Mucosa of descending colon (tissue), 3 donors: ENCODE measurements around the gene TEAD3. TPM values are rescaled to one million over a fixed set of nuclear protein-coding genes. Genes with fewer than 3 reads are reported as not detected.
"Not testable (repeated sequence)": the region's sequence is repeated elsewhere in the genome, so short reads cannot be mapped to it uniquely, and the experiment has no call there.

ENCODE experiments used
- ATAC-seq: fragments of 200-7000 bp; cut with Tn5 transposase; one replicate; pipeline ENCODE4 v1.9.1; 2020; ENCODE audit warnings: mild to moderate bottlenecking, moderate library complexity
- DNase-seq, 3 donors: peaks; one replicate each; pipeline ENCODE4 v3.0.0-alpha.2; 2020
- H3K36me3 ChIP-seq: fragments of 200-600 bp; one replicate; pipeline ENCODE4 v1.8.0; 2021; ENCODE audit warnings: low read depth, mild to moderate bottlenecking
- H3K4me1 ChIP-seq: fragments of 200-600 bp; one replicate; pipeline ENCODE4 v1.8.0; 2021; ENCODE audit warnings: low read depth, mild to moderate bottlenecking
- H3K4me3 ChIP-seq: fragments of 200-600 bp; one replicate; pipeline ENCODE4 v1.8.0; 2021; ENCODE audit warnings: mild to moderate bottlenecking
- H3K9me3 ChIP-seq: fragments of 200-600 bp; one replicate; pipeline ENCODE4 v1.8.0; 2021; ENCODE audit warnings: mild to moderate bottlenecking
- CTCF ChIP-seq: fragments of 200-600 bp; IDR thresholded peaks from one replicate; pipeline ENCODE4 v1.8.0; 2022; ENCODE audit warnings: antibody characterized with exemption, mild to moderate bottlenecking
- intact Hi-C, 2 donors: fragments of 100-400 bp; cut with DNase I in 1 of 2; cut with micrococcal nuclease in 1 of 2; formaldehyde crosslinking; loops; one replicate each; pipeline versions ENCODE4 v1.11.0 to v1.11.1; 2022; cut with DNase I, micrococcal nuclease
- total RNA-seq, 3 donors: library from RNA; stranded (reverse); fragmentation: NEBNext Ultra II Directional in 2 of 3; extraction: Animal tissue kit (Norgen Biotek cat#: 25700) in 2 of 3; gene quantifications; one replicate each; pipeline versions ENCODE4 v1.2.1 to v1.2.4, GENCODE V29; 2021 to 2023
- donor health status: DM: no; HTN: no; CAD: no; lungs with moderate emphysema.
- donor health status: DM: no; HTN: no; CAD: no.
- donor health status: DM: no; HTN: yes; CAD: no.

The TEAD3 gene
- total RNA-seq, 3 donors from 2014 or later = 28.3 to 98.0 (median 28.8) TPM

- no peak for ATAC-seq
- H3K9me3 ChIP-seq = no peaks in the 10 kb centered on the region
- no peaks in the 10 kb centered on the region for H3K36me3 ChIP-seq
- intact Hi-C loops = loop anchor here (5.0 to 10.0 kb wide), 2 partner anchors 53 to 215 kb away; partner anchors contain the start of gene ARMC12 (in 2 of the 2)
- no peaks in the 10 kb centered on the region for H3K4me1 ChIP-seq
- no peak for TF ChIP-seq CTCF
- DNase-seq = no peak
- no peak overlapping the region for H3K4me3 ChIP-seq
Observed at GRCh38 chr6:35522151-35522550, 25.3 kb upstream of the TEAD3 start.

- H3K36me3 ChIP-seq = no peaks in the 10 kb centered on the region
- TF ChIP-seq CTCF = no peak
- H3K4me1 ChIP-seq = no peaks in the 10 kb centered on the region
- no peaks in the 10 kb centered on the region for H3K9me3 ChIP-seq
- no peak overlapping the region for H3K4me3 ChIP-seq
- DNase-seq = no peak
- no peak for ATAC-seq
- intact Hi-C loops = loop anchor here (5.0 to 10.0 kb wide), 2 partner anchors 54 to 216 kb away; partner anchors contain the start of gene ARMC12 (in 2 of the 2)
Observed at GRCh38 chr6:35521235-35521634, 24.4 kb upstream of the TEAD3 start.

GRCh38 chr6:35519313-35520015 is 22.6 kb upstream of the TEAD3 start:
- no peaks in the 10 kb centered on the region for H3K9me3 ChIP-seq
- intact Hi-C loops = loop anchor here (5.0 to 10.0 kb wide), 2 partner anchors 55 to 218 kb away; partner anchors contain the start of gene ARMC12 (in 2 of the 2)
- H3K36me3 ChIP-seq = no peaks in the 10 kb centered on the region
- DNase-seq (no peak), ATAC-seq (no peak)
- TF ChIP-seq CTCF = no peak
- no peak overlapping the region for H3K4me3 ChIP-seq
- H3K4me1 ChIP-seq = no peaks in the 10 kb centered on the region

GRCh38 chr6:35518566-35519312 is 21.9 kb upstream of the TEAD3 start:
- intact Hi-C loops = no loop called here
- H3K9me3 ChIP-seq = no peaks in the 10 kb centered on the region
- no peak for ATAC-seq

GRCh38 chr6:35517978-35518377 is 21.1 kb upstream of the TEAD3 start:
- DNase-seq, H3K9me3 ChIP-seq, H3K4me3 ChIP-seq, intact Hi-C loops, H3K36me3 ChIP-seq, ATAC-seq, H3K4me1 ChIP-seq: not testable (repeated sequence)

More at GRCh38 chr6:35518566-35519312, 21.9 kb upstream of the TEAD3 start:
- DNase-seq = no peak
- Histone ChIP-seq H3K4me1 (no peaks in the 10 kb centered on the region), H3K4me3 (no peak overlapping the region), H3K36me3 (no peaks in the 10 kb centered on the region)
- TF ChIP-seq CTCF = no peak

GRCh38 chr6:35516712-35517111 is 19.8 kb upstream of the TEAD3 start:
- DNase-seq = no peak
- intact Hi-C loops = no loop called here
- no peaks in the 10 kb centered on the region for H3K36me3 ChIP-seq
- no peaks in the 10 kb centered on the region for H3K9me3 ChIP-seq
- TF ChIP-seq CTCF = no peak
- no peaks in the 10 kb centered on the region for H3K4me1 ChIP-seq
- H3K4me3 ChIP-seq = no peak overlapping the region
- ATAC-seq = no peak

- H3K4me3 ChIP-seq, H3K36me3 ChIP-seq, H3K4me1 ChIP-seq, intact Hi-C loops, DNase-seq, ATAC-seq, H3K9me3 ChIP-seq: not testable (repeated sequence)
Observed at GRCh38 chr6:35515939-35516338, 19.1 kb upstream of the TEAD3 start.
